ENCODE data around the gene MAB21L4. TPM values are rescaled to one million over a fixed set of nuclear protein-coding genes. Genes with fewer than 3 reads are reported as not detected.

Gene MAB21L4
- polyA plus RNA-seq, 2 of the 4 experiments (the other 2 are of a cell fraction) = not detected

- FAIRE-seq = peak; percentile 59
- ChIA-PET POLR2A (no interaction called here), CTCF (no interaction called here)
- Histone ChIP-seq H3K4me2 (no peak overlapping the region), H3K27ac (no peak overlapping the region), H3K4me1 (no peaks in the 10 kb centered on the region), H3K4me3 (no peak overlapping the region), H3K9me3 (no peaks in the 10 kb centered on the region)
- 76% methylated on average over 11 of the region's 17 CpGs for WGBS (ENCODE audit: missing lambda C conversion rate)
- TF ChIP-seq ZNF302 (CRISPR knock-in tag; IDR thresholded peaks at IDR 0.05) = no peak
- TF ChIP-seq RFX5 (IDR thresholded peaks at IDR 0.05) = no peak
- no peak for TF ChIP-seq ELK1 (IDR thresholded peaks at IDR 0.05; ENCODE audit: low read depth, low read length)
- TF ChIP-seq EHF (CRISPR knock-in tag; IDR thresholded peaks at IDR 0.05) = no peak
- TF ChIP-seq KDM5A (IDR thresholded peaks at IDR 0.05) = no peak
- TF ChIP-seq PBX3 (IDR thresholded peaks at IDR 0.05) = no peak
- no peak for TF ChIP-seq USF2 (IDR thresholded peaks at IDR 0.05)
- no peak for TF ChIP-seq HOXB5 (CRISPR knock-in tag; IDR thresholded peaks at IDR 0.05)
- TF ChIP-seq MAZ (IDR thresholded peaks at IDR 0.05; ENCODE audit: borderline replicate concordance, low read depth, low read length) = no peak
- TF ChIP-seq HEYL (CRISPR knock-in tag; IDR thresholded peaks at IDR 0.05) = no peak
- TF ChIP-seq SMC3 (IDR thresholded peaks at IDR 0.05) = no peak
- no peak for TF ChIP-seq MYC (IDR thresholded peaks at IDR 0.05; ENCODE audit: borderline replicate concordance, low read length)
- no peak for TF ChIP-seq TFCP2L1 (CRISPR knock-in tag; IDR thresholded peaks at IDR 0.05)
- DNase-seq (ENCODE audit: low read depth in 1 of 2, low spot score in 1 of 2) = no peak
- peak; percentile 17 to 21; a peak in 5 of 6 replicates for ATAC-seq
Measured at GRCh38 chr2:240872317-240873097, 23.4 kb downstream of the MAB21L4 start.

DNA sequence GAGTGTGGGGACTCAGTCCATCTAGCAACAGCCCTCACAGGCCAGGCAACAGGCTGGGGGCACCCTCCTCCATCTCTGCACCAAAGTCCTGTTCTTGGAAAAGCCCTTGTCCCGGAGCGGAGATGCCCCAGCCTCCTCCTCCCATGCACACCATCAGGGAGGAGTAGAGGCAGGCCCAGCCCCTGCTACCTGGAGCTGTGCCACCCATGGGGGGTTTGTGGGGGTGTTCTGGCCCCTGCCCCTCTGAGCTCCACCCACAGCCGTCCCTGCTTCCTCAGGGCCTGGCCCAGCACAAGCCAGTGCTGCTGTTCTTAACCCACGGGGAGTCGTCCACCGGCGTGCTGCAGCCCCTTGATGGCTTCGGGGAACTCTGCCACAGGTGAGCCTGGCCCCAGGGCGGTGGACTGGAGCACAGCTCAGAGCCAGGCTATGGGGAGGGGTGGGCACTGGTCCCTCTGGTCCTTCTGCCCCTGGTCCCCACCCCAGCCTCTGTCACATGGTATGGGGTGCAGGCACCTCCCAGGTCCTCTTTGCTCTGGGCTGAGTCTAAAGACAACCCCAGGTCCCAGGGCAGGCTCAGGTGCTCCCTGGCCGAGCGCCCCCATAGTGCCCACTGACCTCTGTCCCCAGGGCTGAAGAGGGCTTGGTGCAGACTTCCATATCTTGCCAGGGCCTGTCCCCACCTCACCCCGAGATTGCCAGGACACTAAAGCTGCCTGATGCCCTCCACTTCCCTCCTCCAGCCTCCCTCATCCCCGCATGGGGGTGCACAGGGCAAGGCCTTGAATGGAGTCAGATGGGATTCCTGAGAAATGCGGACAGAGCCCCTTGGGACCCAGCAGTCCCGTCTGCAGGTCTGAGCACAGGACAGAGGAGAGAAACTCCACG, 24.6 kb downstream of the MAB21L4 start:
- TF ChIP-seq SMC3 (IDR thresholded peaks at IDR 0.05) (no peak), TFCP2L1 (CRISPR knock-in tag; IDR thresholded peaks at IDR 0.05) (no peak)
- H3K4me3 ChIP-seq = no peak overlapping the region
- H3K9me3 ChIP-seq = no peaks in the 10 kb centered on the region
- no peaks in the 10 kb centered on the region for H3K4me1 ChIP-seq
- no peak for ATAC-seq
- DNase-seq (ENCODE audit: low read depth in 1 of 2, low spot score in 1 of 2) = no peak
- 72% methylated on average over 9 of the region's 16 CpGs for WGBS (ENCODE audit: missing lambda C conversion rate)
- no peak for FAIRE-seq
- ChIA-PET POLR2A (no interaction called here), CTCF (interaction anchor here (1.0 kb wide), 1 partner anchor 10 kb away, joined by 3 read pairs; no protein-coding TSS in a partner anchor)
- H3K4me2 ChIP-seq = no peak overlapping the region
- H3K27ac ChIP-seq = no peak overlapping the region

- Histone ChIP-seq H3K9me3 (no peaks in the 10 kb centered on the region), H3K27ac (no peak overlapping the region), H3K4me2 (no peak overlapping the region), H3K4me3 (no peak overlapping the region), H3K4me1 (no peaks in the 10 kb centered on the region)
- DNase-seq (ENCODE audit: low read depth in 1 of 2, low spot score in 1 of 2) (no peak), ATAC-seq (no peak), FAIRE-seq (no peak)
- ChIA-PET CTCF (interaction anchor here (0.7 to 5.7 kb wide), 3 partner anchors 10 to 19 kb away, joined by 3 to 24 read pairs (median 5); no protein-coding TSS in a partner anchor), POLR2A (no interaction called here)
- 54% methylated on average over 6 of the region's 15 CpGs for WGBS (ENCODE audit: missing lambda C conversion rate)
- TF ChIP-seq ESRRA (IDR thresholded peaks at IDR 0.05; ENCODE audit: borderline replicate concordance, low read length) (no peak), CTCF (IDR thresholded peaks at IDR 0.05) (no peak), RAD21 (conservative IDR thresholded peaks at IDR 0.05 in 1 of 2, IDR thresholded peaks at IDR 0.05 in 1 of 2) (no peak), RNF2 (IDR thresholded peaks at IDR 0.05; ENCODE audit: borderline replicate concordance, low read depth) (no peak), MAFK (IDR thresholded peaks at IDR 0.05; ENCODE audit: partially characterized antibody) (no peak), PBX3 (IDR thresholded peaks at IDR 0.05) (no peak), FOSL2 (IDR thresholded peaks at IDR 0.05) (no peak), FOSL2 (CRISPR knock-in tag; IDR thresholded peaks at IDR 0.05) (no peak)
Measured at GRCh38 chr2:240869956-240870875, 25.7 kb downstream of the MAB21L4 start.

Measured in A549 (cell line).